ENCODE results near the gene ROR1.

Gene ROR1

DNA sequence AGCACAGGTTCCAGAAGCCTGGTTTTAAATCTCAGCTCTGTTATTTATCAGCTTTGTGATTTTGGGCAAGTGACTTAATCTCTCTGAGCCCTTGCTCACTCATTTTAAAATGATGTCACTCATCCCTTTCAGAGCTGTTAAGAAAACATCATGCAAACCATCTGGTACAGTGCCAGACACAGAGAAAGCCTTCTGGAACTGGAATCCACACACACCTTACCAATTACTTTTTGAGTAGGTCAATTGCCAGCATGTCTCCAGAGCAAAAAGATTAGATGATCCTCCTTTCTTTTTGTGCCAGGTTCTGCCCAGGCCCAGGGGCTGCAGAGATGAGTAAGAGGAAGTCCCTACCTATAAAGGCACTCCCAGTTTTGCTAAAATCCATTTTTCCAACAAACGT lies 61.3 kb downstream of the ROR1 start:
- ChIA-PET POLR2A (interaction anchor here (0.6 kb wide), 1 partner anchor 66 kb away, joined by 3 read pairs; no protein-coding TSS in a partner anchor), CTCF (interaction anchor here (1.2 kb wide), 1 partner anchor 9 kb away, joined by 3 read pairs; no protein-coding TSS in a partner anchor)
- TF ChIP-seq, protein P1, sequence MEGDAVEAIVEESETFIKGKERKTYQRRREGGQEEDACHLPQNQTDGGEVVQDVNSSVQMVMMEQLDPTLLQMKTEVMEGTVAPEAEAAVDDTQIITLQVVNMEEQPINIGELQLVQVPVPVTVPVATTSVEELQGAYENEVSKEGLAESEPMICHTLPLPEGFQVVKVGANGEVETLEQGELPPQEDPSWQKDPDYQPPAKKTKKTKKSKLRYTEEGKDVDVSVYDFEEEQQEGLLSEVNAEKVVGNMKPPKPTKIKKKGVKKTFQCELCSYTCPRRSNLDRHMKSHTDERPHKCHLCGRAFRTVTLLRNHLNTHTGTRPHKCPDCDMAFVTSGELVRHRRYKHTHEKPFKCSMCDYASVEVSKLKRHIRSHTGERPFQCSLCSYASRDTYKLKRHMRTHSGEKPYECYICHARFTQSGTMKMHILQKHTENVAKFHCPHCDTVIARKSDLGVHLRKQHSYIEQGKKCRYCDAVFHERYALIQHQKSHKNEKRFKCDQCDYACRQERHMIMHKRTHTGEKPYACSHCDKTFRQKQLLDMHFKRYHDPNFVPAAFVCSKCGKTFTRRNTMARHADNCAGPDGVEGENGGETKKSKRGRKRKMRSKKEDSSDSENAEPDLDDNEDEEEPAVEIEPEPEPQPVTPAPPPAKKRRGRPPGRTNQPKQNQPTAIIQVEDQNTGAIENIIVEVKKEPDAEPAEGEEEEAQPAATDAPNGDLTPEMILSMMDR (IDR thresholded peaks at IDR 0.05; ENCODE audit: insufficient read depth, low read length, missing control alignments), result no peak
- H3K4me3 ChIP-seq (ENCODE audit: low read depth, low read length), result no peak overlapping the region
- DNase-seq (ENCODE audit: low read depth, low spot score), result no peak

DNA sequence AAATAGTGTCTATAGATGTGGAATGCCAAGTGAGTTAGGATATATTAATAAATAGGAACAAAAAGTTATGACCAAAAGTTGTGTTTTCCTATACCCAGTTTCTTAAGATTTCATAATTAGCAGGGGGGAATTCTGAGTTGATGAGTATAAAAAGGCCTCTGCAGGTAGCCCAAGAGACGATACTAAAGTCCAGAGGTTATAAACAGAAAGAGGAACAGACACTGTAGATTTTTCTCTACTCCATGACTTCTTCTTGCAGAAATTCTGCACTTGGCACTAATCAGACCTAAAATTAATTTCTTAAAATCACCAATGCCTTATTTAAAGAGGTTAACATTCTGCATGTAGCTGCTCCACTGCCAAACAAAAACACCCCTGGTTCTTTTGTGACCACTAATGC lies 62.6 kb downstream of the ROR1 start:
- TF ChIP-seq, protein P1 (IDR thresholded peaks at IDR 0.05; ENCODE audit: insufficient read depth, low read length, missing control alignments), result no peak
- DNase-seq (ENCODE audit: low read depth, low spot score), result no peak
- ChIA-PET POLR2A (no interaction called here), CTCF (no interaction called here)
- H3K4me3 ChIP-seq (ENCODE audit: low read depth, low read length), result no peak overlapping the region

DNA sequence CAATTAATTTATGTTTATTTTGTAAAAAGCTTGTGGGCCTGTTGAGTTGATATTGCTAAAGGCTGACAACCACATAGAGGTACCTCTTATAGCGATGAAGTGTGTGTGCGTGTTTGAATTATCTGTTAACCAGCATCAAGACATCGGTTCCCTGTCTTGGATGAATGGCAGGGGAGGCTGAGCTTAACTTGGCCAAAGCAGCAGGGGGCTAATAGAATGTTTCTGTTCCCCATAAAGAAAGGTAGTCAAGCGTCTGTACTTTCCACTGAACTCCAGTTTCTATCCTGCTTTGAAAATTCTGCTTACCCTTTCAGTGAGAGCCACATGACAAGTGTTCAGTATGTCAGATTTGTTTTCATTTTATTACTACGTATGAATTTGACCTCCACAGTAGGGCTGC lies 63.0 kb downstream of the ROR1 start:
- TF ChIP-seq, protein P1 (IDR thresholded peaks at IDR 0.05; ENCODE audit: insufficient read depth, low read length, missing control alignments), result no peak
- H3K4me3 ChIP-seq (ENCODE audit: low read depth, low read length), result no peak overlapping the region
- ChIA-PET CTCF (no interaction called here), POLR2A (no interaction called here)
- no peak for DNase-seq (ENCODE audit: low read depth, low spot score)

DNA sequence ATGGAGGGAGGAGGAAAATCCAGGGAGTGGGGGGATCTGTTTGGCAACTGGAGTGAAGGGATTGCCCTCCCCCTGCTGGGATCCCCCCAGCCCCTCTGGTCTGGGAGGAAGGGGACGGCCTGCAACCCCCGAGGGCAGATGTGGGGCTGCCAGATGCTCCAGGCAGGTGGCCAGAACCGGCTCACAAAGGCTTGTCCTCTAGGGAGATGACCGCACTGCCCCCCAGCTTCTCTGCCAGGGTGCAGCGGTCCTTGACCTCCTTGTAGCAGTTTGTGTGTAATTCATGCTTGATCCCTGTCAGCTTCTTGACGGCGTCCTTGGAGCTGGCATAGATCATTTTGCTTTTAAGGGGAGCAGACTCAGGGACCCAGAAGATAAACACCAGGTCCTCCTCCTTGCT lies 69.2 kb downstream of the ROR1 start:
- no peak overlapping the region for H3K4me3 ChIP-seq (ENCODE audit: low read depth, low read length)
- DNase-seq (ENCODE audit: low read depth, low spot score), result no peak
- TF ChIP-seq, protein P1 (IDR thresholded peaks at IDR 0.05; ENCODE audit: insufficient read depth, low read length, missing control alignments), result no peak
- ChIA-PET POLR2A (no interaction called here), CTCF (no interaction called here)

DNA sequence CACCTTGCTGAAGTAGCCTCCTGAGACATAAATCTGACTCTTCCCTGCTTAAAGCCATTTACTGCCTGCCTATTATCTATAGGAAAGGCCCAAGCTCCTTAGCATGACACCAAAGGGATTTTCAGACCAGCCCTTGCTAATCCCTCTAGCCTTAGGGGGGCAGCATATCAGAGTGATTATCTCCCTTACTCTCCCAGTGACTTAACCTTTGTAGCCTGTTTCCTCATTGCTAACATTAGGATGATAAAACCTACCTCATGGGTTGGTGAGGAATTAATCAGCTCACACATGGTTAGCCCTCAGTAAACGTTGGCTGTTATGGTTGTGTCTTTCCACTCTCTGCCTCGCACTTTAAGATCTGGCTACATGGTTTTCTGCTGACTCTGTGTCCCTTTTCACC lies 70.1 kb downstream of the ROR1 start:
- CTCF ChIA-PET, result interaction anchor here (0.9 to 1.0 kb wide), 2 partner anchors 8 to 65 kb away, joined by 3 read pairs; no protein-coding TSS in a partner anchor
- DNase-seq (ENCODE audit: low read depth, low spot score), result no peak
- POLR2A ChIA-PET, result no interaction called here
- TF ChIP-seq, protein P1 (IDR thresholded peaks at IDR 0.05; ENCODE audit: insufficient read depth, low read length, missing control alignments), result no peak
- no peak overlapping the region for H3K4me3 ChIP-seq (ENCODE audit: low read depth, low read length)

DNA sequence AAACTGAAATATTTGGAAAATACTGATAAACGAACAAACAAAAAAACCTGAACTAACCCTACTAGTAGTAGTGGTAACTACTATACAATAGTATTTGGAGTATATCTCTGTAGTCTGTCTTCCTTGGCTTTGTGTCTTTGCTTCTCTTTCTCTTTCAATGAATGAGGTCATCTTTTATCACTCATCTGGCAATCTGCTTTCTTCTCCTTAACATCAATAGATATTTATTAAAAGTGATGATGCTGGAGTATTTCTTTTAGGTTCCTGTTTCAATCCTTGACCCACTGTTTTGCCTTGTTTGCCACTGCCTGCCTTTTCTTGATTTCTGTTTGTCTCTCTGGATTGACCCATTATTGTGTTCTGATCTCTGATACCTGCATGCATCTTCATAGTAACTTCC lies 71.5 kb downstream of the ROR1 start:
- ChIA-PET CTCF (interaction anchor here (1.0 kb wide), 1 partner anchor 153 kb away, joined by 4 read pairs; no protein-coding TSS in a partner anchor), POLR2A (no interaction called here)
- H3K4me3 ChIP-seq (ENCODE audit: low read depth, low read length), result no peak overlapping the region
- no peak for DNase-seq (ENCODE audit: low read depth, low spot score)
- TF ChIP-seq, protein P1 (IDR thresholded peaks at IDR 0.05; ENCODE audit: insufficient read depth, low read length, missing control alignments), result no peak

All from AG04449 (cell line).